Adrenal gland (tissue), 12 donors: ENCODE data around the gene GLT6D1. TPM values are rescaled to one million over a fixed set of nuclear protein-coding genes. Genes with fewer than 3 reads are reported as not detected.
A peak's percentile ranks its signal among the peaks of the same experiment; 100 is the strongest.

Experiments
- DNase-seq, 7 donors: peaks; one replicate each; pipeline ENCODE4 v3.0.0-alpha.2; 2019 to 2020
- H3K27ac ChIP-seq, 5 donors: fragments of 200-600 bp; sonication (generic) in 4 of 5; 1 replicate in 3 of 5; 2 replicates in 2 of 5; pipeline versions ENCODE4 v1.5.1 to v1.8.0; 2016 to 2020; ENCODE audit warnings: mild to moderate bottlenecking in 1 of 5
- H3K27me3 ChIP-seq: fragments of 200-600 bp; 2 replicates; pipeline ENCODE4 v1.8.0; 2021
- H3K36me3 ChIP-seq, 2 donors: fragments of 200-600 bp; replicated peaks in 1 of 2; 1 replicate in 1 of 2; 2 replicates in 1 of 2; pipeline versions ENCODE4 v1.5.1 to v1.8.0; 2018 to 2022
- H3K4me1 ChIP-seq, 2 donors: fragments of 200-600 bp; replicated peaks in 1 of 2; 1 replicate in 1 of 2; 2 replicates in 1 of 2; pipeline versions ENCODE4 v1.5.1 to v1.8.0; 2018 to 2021
- H3K4me3 ChIP-seq, 4 donors: fragments of 200-600 bp; sonication (generic) in 3 of 4; one replicate each; pipeline ENCODE4 v1.5.1; 2016 to 2018
- H3K9me3 ChIP-seq, 3 donors: fragments of 200-600 bp; sonication (generic) in 1 of 3; replicated peaks in 1 of 3; 1 replicate in 2 of 3; 2 replicates in 1 of 3; pipeline versions ENCODE4 v1.5.1 to v1.8.0; 2016 to 2021
- CTCF ChIP-seq, 6 experiments: fragments of 450-650 bp in 4 of 6; fragments of 200-600 bp in 2 of 6; sonication (generic) in 1 of 6; IDR thresholded peaks; 1 replicate in 5 of 6; 2 replicates in 1 of 6; pipeline versions ENCODE4 v1.5.1 to v1.8.0; 2016 to 2021; ENCODE audit warnings: antibody characterized with exemption in 6 of 6, mild to moderate bottlenecking in 2 of 6, moderate library complexity in 1 of 6
- POLR2A ChIP-seq, 2 donors: fragments of 450-650 bp; IDR thresholded peaks; one replicate each; pipeline ENCODE4 v1.6.1; 2017; ENCODE audit warnings: antibody characterized with exemption in 2 of 2, mild to moderate bottlenecking in 2 of 2, moderate library complexity in 1 of 2
- WGBS, 4 donors: extraction: QIAGEN DNeasy Blood & Tissue Kit in 2 of 4; methylation state at CpG; one replicate each; pipeline versions ENCODE4 v1.1.5 to v1.1.7; 2013 to 2017; 5-methylcytosine and 5-hydroxymethylcytosine counted together
- intact Hi-C, 2 donors: fragments of 100-400 bp; cut with DNase I; formaldehyde crosslinking; loops; one replicate each; pipeline versions ENCODE4 v1.14.1 to v1.15.0; 2022 to 2023
- polyA plus RNA-seq, 3 donors: library from polyadenylated mRNA; stranded (reverse); fragments of 200-250 nt in 2 of 3; fragments of 350-450 nt in 1 of 3; fragmentation: Illumina TruSeq in 1 of 3; extraction: RNeasy Lipid Tissue Mini Kit (QIAGEN cat#74804) in 1 of 3; gene quantifications; one replicate each; pipeline ENCODE4 v1.2.3, GENCODE V29; 2013 to 2014
- total RNA-seq, 9 donors: library from RNA; depleted of rRNA in 4 of 9; stranded (reverse); fragments of >200 nt in 4 of 9; fragments of 120-200 nt in 1 of 9; fragmentation: NEBNext Ultra II Directional in 1 of 9; extraction: Animal tissue kit (Norgen Biotek cat#: 25700) in 1 of 9; gene quantifications; one replicate each; pipeline versions ENCODE4 v1.1.0 to v1.2.4, GENCODE V29; 2013 to 2023
- donor health status: healthy with polysubstance abuse.
- donor health status: Bipolar disorder and iron deficiency.
- donor health status: DM: yes; HTN: yes; CAD: no.
- donor health status: DM: no; HTN: no; CAD: no.
- donor health status: DM: no; HTN: no; CAD: no.
- donor health status: DM: yes; HTN: yes; CAD: no.

GLT6D1 gene
- total and polyA plus RNA-seq, 12 donors: not detected

DNA sequence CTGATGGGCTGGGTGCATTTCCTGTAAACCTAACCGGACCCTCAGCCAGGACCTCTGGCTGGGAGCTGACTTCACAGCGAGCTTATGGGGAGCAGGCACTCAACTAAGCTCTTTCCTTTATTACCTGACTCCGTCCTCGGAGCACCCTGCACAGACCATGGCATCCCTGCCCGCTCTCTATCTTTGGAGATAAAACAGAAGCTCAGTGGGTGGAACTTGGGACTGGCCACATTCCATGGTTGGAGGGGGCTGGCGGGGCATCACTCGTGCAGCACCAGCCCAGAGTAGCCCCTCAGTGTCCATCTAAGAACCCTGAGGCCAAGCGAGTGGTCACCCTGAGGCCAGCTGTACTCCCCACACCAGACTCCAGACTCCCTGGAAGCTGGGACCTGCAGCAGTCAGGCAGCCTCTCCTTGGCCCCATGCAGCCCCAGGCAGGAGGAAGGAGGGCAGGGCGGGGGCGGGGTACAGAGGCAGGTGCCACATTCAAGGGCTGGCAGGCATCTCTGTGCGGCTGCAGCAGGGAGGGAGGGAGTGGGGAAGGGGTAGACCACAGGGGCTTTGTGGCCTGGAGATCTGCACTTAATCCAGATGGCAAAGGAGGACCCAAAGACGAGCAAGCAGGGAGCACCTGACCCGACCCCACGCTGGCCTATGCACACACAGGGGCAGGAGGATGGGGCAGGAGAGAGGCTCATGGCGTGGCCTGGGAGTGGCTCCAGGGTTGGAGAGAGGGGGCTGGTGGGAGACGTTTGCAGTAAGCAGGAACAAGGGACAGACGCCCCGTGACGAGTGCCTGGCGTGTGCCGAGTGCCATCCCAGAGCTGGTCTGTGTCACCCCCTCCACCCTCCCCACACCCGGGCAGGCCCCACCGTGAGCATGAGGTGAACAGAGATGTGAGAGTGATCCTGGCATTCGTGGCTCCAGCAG lies 26.1 kb downstream of the GLT6D1 start:
- 75 to 82% (median 78%) methylated on average over 19 to 24 of the region's 24 CpGs for WGBS, 4 donors
- Histone ChIP-seq H3K27ac (no peak overlapping the region), H3K9me3 (no peaks in the 10 kb centered on the region), H3K4me3 (no peak overlapping the region), H3K4me1 (no peaks in the 10 kb centered on the region), H3K36me3 (no peaks in the 10 kb centered on the region), H3K27me3 (no peaks in the 10 kb centered on the region)
- intact Hi-C loops: no loop called here
- TF ChIP-seq CTCF (IDR thresholded peaks at IDR 0.05) (no peak), POLR2A (IDR thresholded peaks at IDR 0.05) (no peak)
- peak in 1 of 7 donors; percentile 31 for DNase-seq

- intact Hi-C loops: no loop called here
- WGBS, 4 donors: 75 to 92% (median 89%) methylated on average over 4 to 8 of the region's 8 CpGs
- no peak for TF ChIP-seq CTCF (IDR thresholded peaks at IDR 0.05)
- no peak for TF ChIP-seq POLR2A (IDR thresholded peaks at IDR 0.05)
- Histone ChIP-seq H3K9me3 (no peaks in the 10 kb centered on the region), H3K4me3 (no peak overlapping the region), H3K36me3 (no peaks in the 10 kb centered on the region), H3K4me1 (no peaks in the 10 kb centered on the region), H3K27me3 (no peaks in the 10 kb centered on the region), H3K27ac (no peak overlapping the region)
- DNase-seq: peak in 1 of 7 donors; percentile 7
These were observed 26.9 kb downstream of the GLT6D1 start for GRCh38 chr9:135612437-135612836.

DNA sequence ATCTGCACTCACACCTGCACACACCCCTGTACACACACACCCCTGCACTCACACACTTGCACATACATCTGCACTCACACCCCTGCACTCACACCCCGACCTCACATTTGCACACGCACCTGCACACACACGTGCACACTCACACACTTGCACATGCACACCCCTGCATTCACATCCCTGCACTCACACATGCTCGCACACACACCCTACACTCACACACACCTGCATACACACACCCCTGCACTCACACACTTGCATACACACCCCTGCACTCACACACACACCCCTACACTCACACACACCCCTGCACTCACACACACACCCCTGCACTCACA lies 27.5 kb downstream of the GLT6D1 start:
- H3K4me1 ChIP-seq: no peaks in the 10 kb centered on the region
- no peak overlapping the region for H3K27ac ChIP-seq
- H3K4me3 ChIP-seq: no peak overlapping the region
- no peak for DNase-seq
- H3K9me3 ChIP-seq: no peaks in the 10 kb centered on the region
- intact Hi-C loops: no loop called here
- H3K36me3 ChIP-seq: no peaks in the 10 kb centered on the region
- no peak for TF ChIP-seq POLR2A (IDR thresholded peaks at IDR 0.05)
- TF ChIP-seq CTCF (IDR thresholded peaks at IDR 0.05): no peak
- 13 to 24% (median 15%) methylated on average over 4 of the region's 4 CpGs for WGBS, 4 donors
- H3K27me3 ChIP-seq: no peaks in the 10 kb centered on the region

DNA sequence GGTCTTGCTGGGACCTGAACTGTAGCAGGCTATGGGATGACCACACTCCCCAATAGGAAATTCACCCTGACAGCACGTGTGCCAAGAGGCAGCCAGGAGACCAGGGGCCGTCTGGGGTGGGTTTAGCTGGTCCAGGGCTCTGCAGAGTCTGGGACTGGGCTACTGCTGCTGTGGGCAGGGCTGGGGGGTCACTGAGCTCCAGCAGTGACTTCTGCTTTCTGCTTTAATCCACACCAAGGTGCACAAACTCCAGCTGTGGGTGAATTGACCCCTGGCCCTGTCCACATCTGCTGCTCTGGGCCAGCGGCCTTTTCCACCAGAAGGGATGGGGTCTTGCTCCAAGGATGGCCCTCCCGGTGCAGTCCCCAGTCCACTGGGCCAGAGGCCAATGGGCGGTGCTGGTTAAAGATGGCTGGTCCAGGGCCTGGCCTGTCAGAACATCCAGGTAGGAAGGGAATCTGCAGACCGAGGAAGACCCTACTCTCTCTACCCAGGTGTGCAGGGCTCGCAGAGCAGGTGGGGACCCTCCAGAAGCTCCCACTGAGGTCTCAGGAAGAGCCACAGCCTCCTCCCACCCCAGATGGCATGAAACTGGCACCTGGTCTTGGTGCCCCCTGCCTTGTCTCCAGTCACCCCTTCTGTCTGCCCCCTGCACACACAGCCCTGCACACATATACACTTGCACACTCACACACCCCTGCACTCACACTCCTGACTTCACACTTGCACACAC lies 28.0 kb downstream of the GLT6D1 start:
- Histone ChIP-seq H3K9me3 (no peaks in the 10 kb centered on the region), H3K4me1 (no peaks in the 10 kb centered on the region), H3K27ac (no peak overlapping the region), H3K27me3 (no peaks in the 10 kb centered on the region), H3K4me3 (no peak overlapping the region), H3K36me3 (no peaks in the 10 kb centered on the region)
- no peak for TF ChIP-seq CTCF (IDR thresholded peaks at IDR 0.05)
- no peak for TF ChIP-seq POLR2A (IDR thresholded peaks at IDR 0.05)
- DNase-seq: peak in 1 of 7 donors; percentile 13
- intact Hi-C loops: no loop called here
- 73 to 100% (median 87%) methylated on average over 4 to 7 of the region's 7 CpGs for WGBS, 4 donors
